Astrocyte of the cerebellum (primary cell): ENCODE measurements around the gene CEP68.
"Not testable (repeated sequence)": the region's sequence is repeated elsewhere in the genome, so short reads cannot be mapped to it uniquely, and the experiment has no call there.

Source experiments
- DNase-seq: peaks from one replicate; pipeline ENCODE4 v3.0.0-alpha.2; 2011; ENCODE audit warnings: low read depth
- H3K4me3 ChIP-seq: 2 replicates; pipeline ENCODE4 v1.5.1; 2011; ENCODE audit warnings: mild to moderate bottlenecking, low read depth, low read length, moderate library complexity
- in situ Hi-C: cut with HindIII; loops from 2 replicates; pipeline ENCODE4 v1.10.0; 2017; ENCODE audit warnings: low sequenced_read_pairs
- TF ChIP-seq, protein P1 (sequence below): IDR thresholded peaks from 2 replicates; pipeline ENCODE4 v1.5.1; 2012; ENCODE audit warnings: low read length, low read depth, moderate library complexity, mild to moderate bottlenecking; ENCODE audit errors: missing control alignments

CEP68 gene

GRCh38 chr2:65019010-65019409 lies 37.2 kb upstream of the CEP68 start:
- H3K4me3 ChIP-seq: no peak overlapping the region
- TF ChIP-seq, protein P1, sequence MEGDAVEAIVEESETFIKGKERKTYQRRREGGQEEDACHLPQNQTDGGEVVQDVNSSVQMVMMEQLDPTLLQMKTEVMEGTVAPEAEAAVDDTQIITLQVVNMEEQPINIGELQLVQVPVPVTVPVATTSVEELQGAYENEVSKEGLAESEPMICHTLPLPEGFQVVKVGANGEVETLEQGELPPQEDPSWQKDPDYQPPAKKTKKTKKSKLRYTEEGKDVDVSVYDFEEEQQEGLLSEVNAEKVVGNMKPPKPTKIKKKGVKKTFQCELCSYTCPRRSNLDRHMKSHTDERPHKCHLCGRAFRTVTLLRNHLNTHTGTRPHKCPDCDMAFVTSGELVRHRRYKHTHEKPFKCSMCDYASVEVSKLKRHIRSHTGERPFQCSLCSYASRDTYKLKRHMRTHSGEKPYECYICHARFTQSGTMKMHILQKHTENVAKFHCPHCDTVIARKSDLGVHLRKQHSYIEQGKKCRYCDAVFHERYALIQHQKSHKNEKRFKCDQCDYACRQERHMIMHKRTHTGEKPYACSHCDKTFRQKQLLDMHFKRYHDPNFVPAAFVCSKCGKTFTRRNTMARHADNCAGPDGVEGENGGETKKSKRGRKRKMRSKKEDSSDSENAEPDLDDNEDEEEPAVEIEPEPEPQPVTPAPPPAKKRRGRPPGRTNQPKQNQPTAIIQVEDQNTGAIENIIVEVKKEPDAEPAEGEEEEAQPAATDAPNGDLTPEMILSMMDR: no peak
- no peak for DNase-seq
- in situ Hi-C loops: no loop called here

- DNase-seq: no peak
- H3K4me3 ChIP-seq: no peak overlapping the region
- in situ Hi-C loops: no loop called here
- TF ChIP-seq, protein P1: no peak
These were observed 36.5 kb upstream of the CEP68 start for GRCh38 chr2:65019675-65020195.

GRCh38 chr2:65020251-65020650 lies 36.0 kb upstream of the CEP68 start:
- DNase-seq, in situ Hi-C loops: not testable (repeated sequence)

GRCh38 chr2:65020943-65021528 lies 35.2 kb upstream of the CEP68 start:
- in situ Hi-C loops: no loop called here

More at GRCh38 chr2:65020251-65020650, 36.0 kb upstream of the CEP68 start:
- not testable (repeated sequence) for H3K4me3 ChIP-seq

GRCh38 chr2:65021709-65022108 lies 34.5 kb upstream of the CEP68 start:
- in situ Hi-C loops: no loop called here
- TF ChIP-seq, protein P1: no peak
- DNase-seq: no peak
- H3K4me3 ChIP-seq: no peak overlapping the region

More at GRCh38 chr2:65020943-65021528, 35.2 kb upstream of the CEP68 start:
- no peak for DNase-seq
- TF ChIP-seq, protein P1: no peak
- H3K4me3 ChIP-seq: no peak overlapping the region

GRCh38 chr2:65022189-65022588 lies 34.0 kb upstream of the CEP68 start:
- TF ChIP-seq, protein P1: no peak
- DNase-seq: no peak
- in situ Hi-C loops: no loop called here
- no peak overlapping the region for H3K4me3 ChIP-seq

DNA sequence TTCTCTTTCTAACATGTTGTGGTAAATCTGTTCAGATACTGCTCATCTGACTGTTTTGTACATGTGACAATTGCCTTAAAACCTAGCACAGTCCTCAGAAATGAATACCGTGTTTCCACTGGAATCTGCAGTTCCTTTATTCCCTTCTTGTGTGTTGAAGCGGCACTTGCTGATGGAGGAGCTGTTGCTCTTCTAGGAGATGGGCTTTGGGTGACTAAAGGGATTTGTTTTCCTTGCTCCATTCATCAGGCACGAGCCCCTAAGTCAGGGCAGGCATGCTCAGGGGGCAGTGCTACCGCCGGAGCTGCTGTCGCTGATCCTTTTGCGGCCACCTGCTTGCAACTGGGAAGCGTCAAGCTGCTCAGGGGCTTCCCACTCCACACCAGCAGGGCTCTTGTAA lies 32.5 kb upstream of the CEP68 start:
- in situ Hi-C loops: no loop called here
- TF ChIP-seq, protein P1: no peak
- no peak for DNase-seq
- H3K4me3 ChIP-seq: no peak overlapping the region
